Activated CD8-positive, alpha-beta memory T cell treated with anti-CD3 and anti-CD28 coated beads for 36 hours (primary cell): ENCODE measurements around the gene ATXN7L2. TPM values are rescaled to one million over a fixed set of nuclear protein-coding genes. Genes with fewer than 3 reads are reported as not detected.

Source experiments
- CTCF ChIA-PET: fragments of 350-600 bp; sonication (Branson Sonifier 250); formaldehyde crosslinking; loops from one replicate; lab custom pipeline; 2021; ENCODE audit warnings: antibody characterized with exemption; lab: Charles Lee
- POLR2A ChIA-PET: fragments of 350-600 bp; sonication (Branson Sonifier 250); formaldehyde crosslinking; loops from one replicate; lab custom pipeline; 2021; ENCODE audit warnings: antibody characterized with exemption; lab: Charles Lee
- total RNA-seq, 2 experiments: library from RNA; stranded (reverse); gene quantifications; one replicate each; pipeline ENCODE4 v1.2.3, GENCODE V29; 2021

The ATXN7L2 gene
- total RNA-seq, 2 experiments from 2014 or later = 16.5 to 16.8 TPM

- CTCF ChIA-PET = interaction anchor here (0.6 to 15.4 kb wide), 3 partner anchors 28 to 253 kb away, joined by 3 to 743 read pairs (median 4); partner anchors contain the start of genes AMIGO1, ATXN7L2, CYB561D1 and SORT1
- POLR2A ChIA-PET = no interaction called here
These were observed 46.3 kb downstream of the ATXN7L2 start for GRCh38 chr1:109529881-109530456.

GRCh38 chr1:109530457-109531087 lies 46.9 kb downstream of the ATXN7L2 start:
- ChIA-PET POLR2A (no interaction called here), CTCF (interaction anchor here (0.6 to 15.4 kb wide), 3 partner anchors 29 to 253 kb away, joined by 3 to 743 read pairs (median 4); partner anchors contain the start of genes AMIGO1, ATXN7L2, CYB561D1 and SORT1)

- POLR2A ChIA-PET = interaction anchor here (0.6 to 1.4 kb wide), 2 partner anchors 41 to 491 kb away, joined by 8 to 13 read pairs; no protein-coding TSS in a partner anchor
- CTCF ChIA-PET = interaction anchor here (1.3 to 15.4 kb wide), 19 partner anchors 9 to 431 kb away, joined by 3 to 743 read pairs (median 11); partner anchors contain the start of genes AMIGO1, ATXN7L2, CYB561D1 and GNAI3
These were observed 47.7 kb downstream of the ATXN7L2 start for GRCh38 chr1:109531380-109531779.

- CTCF ChIA-PET = interaction anchor here (0.5 to 15.4 kb wide), 40 partner anchors 8 to 769 kb away, joined by 3 to 743 read pairs (median 5); partner anchors contain the start of genes AMIGO1, ATXN7L2, CYB561D1 and GNAI3
- POLR2A ChIA-PET = interaction anchor here (0.6 to 1.6 kb wide), 4 partner anchors 41 to 492 kb away, joined by 4 to 13 read pairs (median 6); partner anchors contain the start of genes ATXN7L2 and PSMA5
These were observed 48.2 kb downstream of the ATXN7L2 start for GRCh38 chr1:109531826-109532364.

- CTCF ChIA-PET = interaction anchor here (0.5 to 15.4 kb wide), 51 partner anchors 9 to 770 kb away, joined by 3 to 743 read pairs (median 4); partner anchors contain the start of genes AMIGO1, ATXN7L2, CYB561D1 and GNAI3
- POLR2A ChIA-PET = interaction anchor here (0.6 to 1.6 kb wide), 6 partner anchors 14 to 705 kb away, joined by 3 to 8 read pairs (median 4); partner anchors contain the start of genes ATXN7L2, CYB561D1 and PSMA5
These were observed 48.8 kb downstream of the ATXN7L2 start for GRCh38 chr1:109532365-109533136.

- CTCF ChIA-PET = interaction anchor here (2.0 to 15.4 kb wide), 3 partner anchors 9 to 257 kb away, joined by 4 to 743 read pairs (median 55); partner anchors contain the start of genes AMIGO1, ATXN7L2 and CYB561D1
These were observed 50.7 kb downstream of the ATXN7L2 start for GRCh38 chr1:109534307-109534858.

GRCh38 chr1:109535481-109535880 lies 51.8 kb downstream of the ATXN7L2 start:
- ChIA-PET POLR2A (no interaction called here), CTCF (interaction anchor here (2.0 to 15.4 kb wide), 3 partner anchors 8 to 258 kb away, joined by 4 to 743 read pairs (median 55); partner anchors contain the start of genes AMIGO1, ATXN7L2 and CYB561D1)

More at GRCh38 chr1:109534307-109534858, 50.7 kb downstream of the ATXN7L2 start:
- POLR2A ChIA-PET = no interaction called here

- ChIA-PET CTCF (interaction anchor here (2.0 to 15.4 kb wide), 3 partner anchors 8 to 258 kb away, joined by 4 to 743 read pairs (median 55); partner anchors contain the start of genes AMIGO1, ATXN7L2 and CYB561D1), POLR2A (no interaction called here)
These were observed 52.3 kb downstream of the ATXN7L2 start for GRCh38 chr1:109535971-109536491.

GRCh38 chr1:109537450-109538178 lies 53.9 kb downstream of the ATXN7L2 start:
- POLR2A ChIA-PET = no interaction called here

GRCh38 chr1:109538827-109539555 lies 55.3 kb downstream of the ATXN7L2 start:
- ChIA-PET POLR2A (no interaction called here), CTCF (interaction anchor here (0.6 to 2.2 kb wide), 4 partner anchors 49 to 469 kb away, joined by 3 to 7 read pairs (median 3); no protein-coding TSS in a partner anchor)

More at GRCh38 chr1:109537450-109538178, 53.9 kb downstream of the ATXN7L2 start:
- CTCF ChIA-PET = interaction anchor here (0.6 to 1.2 kb wide), 5 partner anchors 9 to 275 kb away, joined by 3 read pairs; no protein-coding TSS in a partner anchor

- ChIA-PET POLR2A (no interaction called here), CTCF (interaction anchor here (0.6 to 7.7 kb wide), 3 partner anchors 6 to 468 kb away, joined by 3 to 55 read pairs (median 7); no protein-coding TSS in a partner anchor)
These were observed 56.0 kb downstream of the ATXN7L2 start, which contains the start of gene GPR61 for GRCh38 chr1:109539676-109540075. Gene GPR61 (plus strand): TSS chr1:109539872. CDS start chr1:109543023, 3,151 bp downstream.

- ChIA-PET POLR2A (no interaction called here), CTCF (interaction anchor here (1.0 to 7.7 kb wide), 4 partner anchors 8 to 99 kb away, joined by 3 to 55 read pairs (median 22); partner anchors contain the start of gene CYB561D1)
These were observed 57.4 kb downstream of the ATXN7L2 start for GRCh38 chr1:109541102-109541501.
